NCI-H510A treated with DMSO at 0.1 percent for 48 hours (cell line): ENCODE results near the gene EML4.

ENCODE experiments used
- DNase-seq: peaks from one replicate; lab custom pipeline; 2025; lab: John Stamatoyannopoulos, UW

EML4 gene

GRCh38 chr2:42137125-42137841 is 31.9 kb upstream of the EML4 start:
- DNase-seq, result no peak

GRCh38 chr2:42138163-42139015 is 30.8 kb upstream of the EML4 start:
- DNase-seq, result no peak

- no peak for DNase-seq
These were observed 30.1 kb upstream of the EML4 start for GRCh38 chr2:42139101-42139500.

GRCh38 chr2:42140496-42140895 is 28.7 kb upstream of the EML4 start:
- DNase-seq, result no peak

GRCh38 chr2:42141687-42142546 is 27.2 kb upstream of the EML4 start:
- peak; percentile 89 for DNase-seq

GRCh38 chr2:42142547-42143184 is 26.5 kb upstream of the EML4 start:
- DNase-seq, result peak; percentile 14

GRCh38 chr2:42147641-42148274 is 21.4 kb upstream of the EML4 start:
- DNase-seq, result no peak

- no peak for DNase-seq
These were observed 19.0 kb upstream of the EML4 start for GRCh38 chr2:42150159-42150558.

- no peak for DNase-seq
These were observed 15.1 kb upstream of the EML4 start for GRCh38 chr2:42153944-42154581.

- no peak for DNase-seq
These were observed 12.4 kb upstream of the EML4 start for GRCh38 chr2:42156721-42157120.

- no peak for DNase-seq
These were observed 7.7 kb upstream of the EML4 start for GRCh38 chr2:42161444-42161843.

GRCh38 chr2:42163444-42164045 is 5.6 kb upstream of the EML4 start:
- DNase-seq, result peak; percentile 41

GRCh38 chr2:42164046-42164445 is 5.1 kb upstream of the EML4 start:
- DNase-seq, result no peak

GRCh38 chr2:42164971-42165370 is 4.2 kb upstream of the EML4 start:
- DNase-seq, result no peak

- DNase-seq, result no peak
These were observed 1.7 kb upstream of the EML4 start for GRCh38 chr2:42167458-42167857.

GRCh38 chr2:42168459-42169099 is 574 bp upstream of the EML4 start:
- DNase-seq, result no peak

GRCh38 chr2:42169874-42170521 is 845 bp downstream of the EML4 start:
- no peak for DNase-seq

- no peak for DNase-seq
These were observed 1.7 kb downstream of the EML4 start for GRCh38 chr2:42170619-42171395.
